IMR-90 (cell line): ENCODE results near the gene MTG1. TPM values are rescaled to one million over a fixed set of nuclear protein-coding genes. Genes with fewer than 3 reads are reported as not detected.

Source experiments
- ATAC-seq: fragments of 200-7000 bp; cut with Tn5 transposase; 2 replicates; pipeline ENCODE4 v1.9.1; 2020; ENCODE audit warnings: low read depth, mild to moderate bottlenecking, moderate library complexity
- BruUV-seq: library from RNA; stranded (reverse); fragments of 400-500 nt; replicated peaks from 2 replicates; lab custom pipeline; 2021; lab: Mats Ljungman, UMichigan
- CTCF ChIA-PET: fragments of 300-600 bp; formaldehyde crosslinking; extraction: SDS; loops from one replicate; lab custom pipeline; 2021; ENCODE audit warnings: antibody characterized with exemption; lab: Yijun Ruan, JAX
- POLR2A ChIA-PET: fragments of 300-600 bp; sonication (Branson Sonifier 250); formaldehyde crosslinking; loops from one replicate; lab custom pipeline; 2022; ENCODE audit warnings: antibody characterized with exemption; ENCODE audit not compliant: unreplicated experiment; lab: Charles Lee
- DNase-seq: peaks from one replicate; pipeline ENCODE4 v3.0.0; 2013
- H2AFZ ChIP-seq: replicated peaks from 2 replicates; pipeline ENCODE3; 2013; ENCODE audit warnings: low read length, mild to moderate bottlenecking; ENCODE audit not compliant: poor library complexity
- H2AK5ac ChIP-seq: 2 replicates; pipeline ENCODE4 v1.6.1; 2013; ENCODE audit warnings: low read depth, low read length, inconsistent platforms
- H2AK9ac ChIP-seq: replicated peaks from 2 replicates; pipeline ENCODE3; 2013; ENCODE audit warnings: mild to moderate bottlenecking, low read depth, low read length, moderate library complexity; ENCODE audit not compliant: poor library complexity
- H2BK120ac ChIP-seq: 2 replicates; pipeline ENCODE4 v1.6.1; 2013; ENCODE audit warnings: low read depth, low read length, inconsistent platforms
- H2BK15ac ChIP-seq: 3 replicates; pipeline ENCODE4 v1.6.1; 2013; ENCODE audit warnings: low read depth, low read length, inconsistent platforms
- H2BK20ac ChIP-seq: 2 replicates; pipeline ENCODE4 v1.6.1; 2013; ENCODE audit warnings: low read depth, mild to moderate bottlenecking, inconsistent platforms, low read length, moderate library complexity
- H2BK5ac ChIP-seq: 2 replicates; pipeline ENCODE4 v1.6.1; 2013; ENCODE audit warnings: mild to moderate bottlenecking, low read depth, low read length, inconsistent platforms; ENCODE audit not compliant: poor library complexity, severe bottlenecking
- H3K14ac ChIP-seq: replicated peaks from 2 replicates; pipeline ENCODE4 v1.6.1; 2013; ENCODE audit warnings: low read depth, low read length, inconsistent platforms
- H3K18ac ChIP-seq: 2 replicates; pipeline ENCODE4 v1.6.1; 2013; ENCODE audit warnings: low read depth, low read length, control low read depth
- H3K23ac ChIP-seq: 2 replicates; pipeline ENCODE4 v1.6.1; 2013; ENCODE audit warnings: low read depth, low read length, inconsistent platforms
- H3K27ac ChIP-seq: 2 replicates; pipeline ENCODE4 v1.5.1; 2013; ENCODE audit warnings: mild to moderate bottlenecking, control low read depth, low read length; ENCODE audit not compliant: insufficient read depth
- H3K27me3 ChIP-seq: 2 replicates; pipeline ENCODE4 v1.6.1; 2013; ENCODE audit warnings: low read length; ENCODE audit not compliant: control insufficient read depth, insufficient read depth
- H3K36me3 ChIP-seq: 2 replicates; pipeline ENCODE4 v1.6.1; 2013; ENCODE audit warnings: low read length, mixed read lengths; ENCODE audit not compliant: control insufficient read depth, insufficient read depth
- H3K4ac ChIP-seq: 2 replicates; pipeline ENCODE4 v1.6.1; 2013; ENCODE audit warnings: low read depth, low read length, inconsistent platforms
- H3K4me1 ChIP-seq: 2 replicates; pipeline ENCODE4 v1.6.1; 2013; ENCODE audit warnings: low read length, mixed read lengths; ENCODE audit not compliant: control insufficient read depth, insufficient read depth
- H3K4me2 ChIP-seq: 2 replicates; pipeline ENCODE4 v1.6.1; 2013; ENCODE audit warnings: low read depth, mild to moderate bottlenecking, control low read depth, low read length, moderate library complexity
- H3K4me3 ChIP-seq: 2 replicates; pipeline ENCODE4 v1.5.1; 2013; ENCODE audit warnings: low read depth, mild to moderate bottlenecking, control low read depth, low read length, moderate library complexity; ENCODE audit not compliant: insufficient read depth
- H3K56ac ChIP-seq: 2 replicates; pipeline ENCODE4 v1.6.1; 2013; ENCODE audit warnings: low read length, inconsistent platforms; ENCODE audit not compliant: insufficient read depth; ENCODE audit errors: extremely low read depth
- H3K79me1 ChIP-seq, 2 experiments: 2 replicates each; pipeline ENCODE4 v1.6.1; 2013; ENCODE audit warnings: low read length in 2 of 2, inconsistent platforms in 1 of 2, low read depth in 1 of 2
- H3K9ac ChIP-seq: 2 replicates; pipeline ENCODE4 v1.6.1; 2013; ENCODE audit warnings: low read depth, low read length, control low read depth
- H3K9me1 ChIP-seq: 2 replicates; pipeline ENCODE4 v1.6.1; 2013; ENCODE audit warnings: low read length, inconsistent platforms; ENCODE audit not compliant: insufficient read depth
- H3K9me3 ChIP-seq: 2 replicates; pipeline ENCODE4 v1.6.1; 2013; ENCODE audit warnings: low read length; ENCODE audit not compliant: control insufficient read depth, insufficient read depth
- H4K20me1 ChIP-seq: 2 replicates; pipeline ENCODE4 v1.6.1; 2013; ENCODE audit warnings: low read length, inconsistent platforms; ENCODE audit not compliant: insufficient read depth
- H4K5ac ChIP-seq: 2 replicates; pipeline ENCODE4 v1.6.1; 2013; ENCODE audit warnings: mild to moderate bottlenecking, low read depth, low read length, control low read depth
- H4K8ac ChIP-seq, 2 experiments: 2 replicates each; pipeline ENCODE4 v1.6.1; 2013; ENCODE audit warnings: low read depth in 2 of 2, low read length in 2 of 2, control low read depth in 1 of 2, inconsistent platforms in 1 of 2
- H4K91ac ChIP-seq: 2 replicates; pipeline ENCODE4 v1.6.1; 2013; ENCODE audit warnings: low read depth, low read length, inconsistent platforms; ENCODE audit not compliant: insufficient read depth
- CEBPB ChIP-seq: IDR thresholded peaks from 2 replicates; pipeline ENCODE4 v1.6.1; 2012; ENCODE audit warnings: low read depth, low read length, improper control_type of control experiment
- CHD1 ChIP-seq: IDR thresholded peaks from 2 replicates; pipeline ENCODE4 v1.6.1; 2012; ENCODE audit warnings: low read depth, low read length, improper control_type of control experiment
- ELK1 ChIP-seq: fragments of 150-350 bp; IDR thresholded peaks from 2 replicates; pipeline ENCODE4 v1.6.1; 2016; ENCODE audit warnings: low read depth, mild to moderate bottlenecking, low read length, moderate library complexity, borderline replicate concordance
- NFE2L2 ChIP-seq: fragments of 150-350 bp; IDR thresholded peaks from 2 replicates; pipeline ENCODE4 v1.6.1; 2016; ENCODE audit warnings: low read depth, mild to moderate bottlenecking, low read length
- USF2 ChIP-seq: fragments of 150-350 bp; IDR thresholded peaks from 2 replicates; pipeline ENCODE4 v1.6.1; 2017; ENCODE audit warnings: mild to moderate bottlenecking, antibody characterized with exemption, low read length, low read depth
- WGBS, 2 experiments: methylation state at CpG; one replicate each; pipeline versions ENCODE4 v1.1.5 to v1.1.7; 2013; ENCODE audit warnings: missing lambda C conversion rate in 2 of 2; ENCODE audit not compliant: insufficient read length in 1 of 2; ENCODE audit errors: extremely low coverage in 2 of 2; 5-methylcytosine and 5-hydroxymethylcytosine counted together
- dilution Hi-C: fragments of 300-500 bp; cut with HindIII; formaldehyde crosslinking; loops from one replicate; pipeline ENCODE4 v1.14.3; 2018; ENCODE audit warnings: low sequenced_read_pairs; ENCODE audit not compliant: unreplicated experiment
- in situ Hi-C: fragments of 300-500 bp; cut with MboI; formaldehyde crosslinking; loops from 3 replicates; pipeline ENCODE4 v1.14.3; 2019; ENCODE audit warnings: low sequenced_read_pairs, inconsistent platforms, mixed read lengths
- intact Hi-C: fragments of 100-400 bp; cut with micrococcal nuclease; formaldehyde crosslinking; loops from 2 replicates; pipeline ENCODE4 v1.10.0; 2022
- polyA plus RNA-seq, 3 experiments: library from polyadenylated mRNA; depleted of rRNA; stranded (reverse); fragments of >200 nt; gene quantifications; 2 replicates each; pipeline ENCODE4 v1.2.3, GENCODE V29; 2012; ENCODE audit warnings: low replicate concordance in 1 of 3
- total RNA-seq: library from RNA; depleted of rRNA; stranded (reverse); fragments of >200 nt; gene quantifications from 2 replicates; pipeline ENCODE4 v1.2.3, GENCODE V29; 2012
- TF ChIP-seq, protein P1 (sequence below): conservative IDR thresholded peaks from 2 replicates; pipeline ENCODE4 v1.5.1; 2012; ENCODE audit warnings: mild to moderate bottlenecking, low read depth, low read length, improper control_type of control experiment

Gene MTG1
- total and polyA plus RNA-seq, 2 of the 4 experiments (the other 2 are of a cell fraction) = 38.5 to 64.8 TPM

GRCh38 chr10:133445268-133445732 is 51.3 kb downstream of the MTG1 start:
- dilution Hi-C loops = no loop called here
- no peak for DNase-seq
- no TSS peak for BruUV-seq

More at GRCh38 chr10:133445268-133445732, 51.3 kb downstream of the MTG1 start:
- Histone ChIP-seq H3K79me1 (no peaks in the 10 kb centered on the region), H2AFZ (no peak overlapping the region), H3K4me3 (no peak overlapping the region), H3K36me3 (no peaks in the 10 kb centered on the region), H4K91ac (no peak overlapping the region), H3K9me3 (peaks cover 15% of the 10 kb centered on the region), H2BK15ac (no peak overlapping the region), H3K4ac (no peak overlapping the region), H2BK120ac (no peak overlapping the region), H3K9me1 (no peaks in the 10 kb centered on the region), H4K20me1 (no peaks in the 10 kb centered on the region), H2BK20ac (no peak overlapping the region), H3K18ac (no peak overlapping the region), H3K14ac (no peak overlapping the region), H4K8ac (no peak overlapping the region), H4K5ac (no peak overlapping the region), H3K27ac (no peak overlapping the region), H3K23ac (no peak overlapping the region), H2AK9ac (no peak overlapping the region), H3K27me3 (no peaks in the 10 kb centered on the region), H3K4me1 (no peaks in the 10 kb centered on the region), H3K4me2 (no peak overlapping the region), H3K56ac (no peak overlapping the region), H2BK5ac (no peak overlapping the region), H3K9ac (no peak overlapping the region), H2AK5ac (no peak overlapping the region)
- WGBS, 2 experiments = 93% methylated on average over 16 of the region's 22 CpGs; no CpG with 5 or more reads in 1 of the 2 experiments
- TF ChIP-seq, protein P1, sequence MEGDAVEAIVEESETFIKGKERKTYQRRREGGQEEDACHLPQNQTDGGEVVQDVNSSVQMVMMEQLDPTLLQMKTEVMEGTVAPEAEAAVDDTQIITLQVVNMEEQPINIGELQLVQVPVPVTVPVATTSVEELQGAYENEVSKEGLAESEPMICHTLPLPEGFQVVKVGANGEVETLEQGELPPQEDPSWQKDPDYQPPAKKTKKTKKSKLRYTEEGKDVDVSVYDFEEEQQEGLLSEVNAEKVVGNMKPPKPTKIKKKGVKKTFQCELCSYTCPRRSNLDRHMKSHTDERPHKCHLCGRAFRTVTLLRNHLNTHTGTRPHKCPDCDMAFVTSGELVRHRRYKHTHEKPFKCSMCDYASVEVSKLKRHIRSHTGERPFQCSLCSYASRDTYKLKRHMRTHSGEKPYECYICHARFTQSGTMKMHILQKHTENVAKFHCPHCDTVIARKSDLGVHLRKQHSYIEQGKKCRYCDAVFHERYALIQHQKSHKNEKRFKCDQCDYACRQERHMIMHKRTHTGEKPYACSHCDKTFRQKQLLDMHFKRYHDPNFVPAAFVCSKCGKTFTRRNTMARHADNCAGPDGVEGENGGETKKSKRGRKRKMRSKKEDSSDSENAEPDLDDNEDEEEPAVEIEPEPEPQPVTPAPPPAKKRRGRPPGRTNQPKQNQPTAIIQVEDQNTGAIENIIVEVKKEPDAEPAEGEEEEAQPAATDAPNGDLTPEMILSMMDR = no peak
- TF ChIP-seq ELK1 (no peak), CEBPB (no peak), USF2 (no peak), CHD1 (no peak), NFE2L2 (no peak)
- in situ Hi-C loops = no loop called here
- ChIA-PET POLR2A (no interaction called here), CTCF (no interaction called here)
- ATAC-seq = no peak
- intact Hi-C loops = no loop called here
